Duodenal mucosa (tissue), 2 donors: ENCODE data around the gene EDN1.

Source experiments
- H3K27ac ChIP-seq: one replicate; pipeline ENCODE4 v1.7.0; 2013; ENCODE audit warnings: low read depth, low read length
- H3K27me3 ChIP-seq, 2 donors: one replicate each; pipeline ENCODE4 v1.7.0; 2013; ENCODE audit warnings: low read length in 2 of 2, control low read depth in 1 of 2; ENCODE audit not compliant: insufficient read depth in 2 of 2, control insufficient read depth in 1 of 2
- H3K36me3 ChIP-seq, 2 donors: one replicate each; pipeline ENCODE4 v1.7.0; 2013; ENCODE audit warnings: low read length in 2 of 2, control low read depth in 1 of 2; ENCODE audit not compliant: insufficient read depth in 2 of 2, control insufficient read depth in 1 of 2
- H3K4me1 ChIP-seq, 2 donors: one replicate each; pipeline ENCODE4 v1.7.0; 2013; ENCODE audit warnings: low read length in 2 of 2, control low read depth in 1 of 2; ENCODE audit not compliant: insufficient read depth in 2 of 2, control insufficient read depth in 1 of 2
- H3K4me3 ChIP-seq, 2 donors: one replicate each; pipeline ENCODE4 v1.7.0; 2013; ENCODE audit warnings: low read length in 2 of 2, low read depth in 1 of 2
- H3K9ac ChIP-seq, 2 donors: one replicate each; pipeline ENCODE4 v1.7.0; 2013; ENCODE audit warnings: low read length in 2 of 2, low read depth in 1 of 2
- H3K9me3 ChIP-seq, 2 donors: one replicate each; pipeline ENCODE4 v1.7.0; 2013; ENCODE audit warnings: low read length in 2 of 2, control low read depth in 1 of 2; ENCODE audit not compliant: control insufficient read depth in 1 of 2

Gene EDN1

DNA sequence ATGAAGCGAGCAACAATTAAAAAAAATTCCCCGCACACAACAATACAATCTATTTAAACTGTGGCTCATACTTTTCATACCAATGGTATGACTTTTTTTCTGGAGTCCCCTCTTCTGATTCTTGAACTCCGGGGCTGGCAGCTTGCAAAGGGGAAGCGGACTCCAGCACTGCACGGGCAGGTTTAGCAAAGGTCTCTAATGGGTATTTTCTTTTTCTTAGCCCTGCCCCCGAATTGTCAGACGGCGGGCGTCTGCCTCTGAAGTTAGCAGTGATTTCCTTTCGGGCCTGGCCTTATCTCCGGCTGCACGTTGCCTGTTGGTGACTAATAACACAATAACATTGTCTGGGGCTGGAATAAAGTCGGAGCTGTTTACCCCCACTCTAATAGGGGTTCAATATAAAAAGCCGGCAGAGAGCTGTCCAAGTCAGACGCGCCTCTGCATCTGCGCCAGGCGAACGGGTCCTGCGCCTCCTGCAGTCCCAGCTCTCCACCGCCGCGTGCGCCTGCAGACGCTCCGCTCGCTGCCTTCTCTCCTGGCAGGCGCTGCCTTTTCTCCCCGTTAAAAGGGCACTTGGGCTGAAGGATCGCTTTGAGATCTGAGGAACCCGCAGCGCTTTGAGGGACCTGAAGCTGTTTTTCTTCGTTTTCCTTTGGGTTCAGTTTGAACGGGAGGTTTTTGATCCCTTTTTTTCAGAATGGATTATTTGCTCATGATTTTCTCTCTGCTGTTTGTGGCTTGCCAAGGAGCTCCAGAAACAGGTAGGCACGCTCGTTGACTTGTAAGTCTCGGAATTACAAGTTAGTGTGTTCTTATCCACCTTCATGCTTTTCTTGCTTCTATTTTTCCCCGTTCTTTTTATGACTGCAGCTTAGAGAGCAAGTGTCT is at the start of gene EDN1:
Gene EDN1 (plus strand): TSS at position 429 of the 888 bp plus-strand sequence. CDS start 269 bp downstream, at position 698.
- Histone ChIP-seq H3K36me3 (peaks cover 0 to 15% of the 10 kb centered on the region in 2 donors), H3K9ac (peak within 1 kb of the TSS; percentile 63 to 73), H3K27ac (peak within 1 kb of the TSS; percentile 42), H3K9me3 (no peaks in the 10 kb centered on the region), H3K27me3 (peaks cover 0 to 4% of the 10 kb centered on the region in 2 donors), H3K4me3 (peak within 1 kb of the TSS; percentile 72 to 85), H3K4me1 (peaks cover 16 to 17% of the 10 kb centered on the region in 2 donors)

- H3K4me3 ChIP-seq, result peak overlapping the region in 1 of 2 donors; percentile 29
- no peak overlapping the region for H3K9ac ChIP-seq
- H3K27me3 ChIP-seq, result no peaks in the 10 kb centered on the region
- H3K36me3 ChIP-seq, result no peaks in the 10 kb centered on the region
- H3K27ac ChIP-seq, result no peak overlapping the region
- no peaks in the 10 kb centered on the region for H3K9me3 ChIP-seq
- peaks cover 18 to 26% of the 10 kb centered on the region in 2 donors for H3K4me1 ChIP-seq
Measured at GRCh38 chr6:12241493-12242175, 48.5 kb upstream of the EDN1 start.

DNA sequence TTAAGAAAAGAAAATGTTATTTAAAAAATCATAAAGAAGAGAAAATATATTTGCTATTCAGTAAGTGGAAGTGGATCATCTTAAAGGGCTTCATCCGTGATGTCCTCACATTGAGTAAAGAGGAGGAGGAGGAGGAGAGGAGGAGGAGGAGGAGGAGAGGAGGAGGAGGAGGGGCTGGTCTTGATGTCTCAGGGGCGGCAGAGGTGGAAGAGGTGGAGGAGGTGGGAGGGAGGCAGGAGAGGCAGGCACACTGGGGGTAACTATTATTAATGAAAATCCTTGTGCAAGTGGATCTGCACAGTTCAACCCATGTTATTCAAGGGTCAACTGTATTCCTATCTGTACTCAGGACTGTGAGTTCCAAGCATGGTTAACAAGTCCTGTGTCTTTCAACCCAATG is 47.0 kb upstream of the EDN1 start:
- Histone ChIP-seq H3K4me1 (peaks cover 23 to 27% of the 10 kb centered on the region in 2 donors), H3K4me3 (no peak overlapping the region), H3K27me3 (no peaks in the 10 kb centered on the region), H3K27ac (no peak overlapping the region), H3K9ac (no peak overlapping the region), H3K36me3 (no peaks in the 10 kb centered on the region), H3K9me3 (no peaks in the 10 kb centered on the region)

DNA sequence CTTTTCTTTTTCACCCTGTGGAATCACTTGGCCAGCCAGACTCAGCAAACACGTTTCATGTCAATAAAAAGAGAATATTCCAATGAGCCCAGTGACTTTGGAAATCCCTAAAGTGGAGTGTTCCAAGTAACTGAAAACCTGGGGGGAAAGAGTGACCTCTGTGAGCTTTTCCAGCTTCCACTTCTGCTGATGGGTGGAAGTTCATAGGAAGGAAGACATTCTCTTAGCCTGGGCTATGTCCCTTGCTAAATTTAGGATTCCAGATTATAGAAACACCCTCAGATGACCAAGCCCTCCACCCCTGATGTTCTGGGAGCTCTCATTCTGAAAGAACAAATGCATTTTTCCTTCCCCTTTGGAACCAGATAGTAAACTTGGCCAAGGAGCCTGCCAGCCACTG is 44.8 kb upstream of the EDN1 start:
- no peaks in the 10 kb centered on the region for H3K36me3 ChIP-seq
- H3K4me1 ChIP-seq, result peaks cover 31 to 49% of the 10 kb centered on the region in 2 donors
- H3K27ac ChIP-seq, result no peak overlapping the region
- H3K9ac ChIP-seq, result no peak overlapping the region
- no peaks in the 10 kb centered on the region for H3K9me3 ChIP-seq
- no peak overlapping the region for H3K4me3 ChIP-seq
- no peaks in the 10 kb centered on the region for H3K27me3 ChIP-seq

DNA sequence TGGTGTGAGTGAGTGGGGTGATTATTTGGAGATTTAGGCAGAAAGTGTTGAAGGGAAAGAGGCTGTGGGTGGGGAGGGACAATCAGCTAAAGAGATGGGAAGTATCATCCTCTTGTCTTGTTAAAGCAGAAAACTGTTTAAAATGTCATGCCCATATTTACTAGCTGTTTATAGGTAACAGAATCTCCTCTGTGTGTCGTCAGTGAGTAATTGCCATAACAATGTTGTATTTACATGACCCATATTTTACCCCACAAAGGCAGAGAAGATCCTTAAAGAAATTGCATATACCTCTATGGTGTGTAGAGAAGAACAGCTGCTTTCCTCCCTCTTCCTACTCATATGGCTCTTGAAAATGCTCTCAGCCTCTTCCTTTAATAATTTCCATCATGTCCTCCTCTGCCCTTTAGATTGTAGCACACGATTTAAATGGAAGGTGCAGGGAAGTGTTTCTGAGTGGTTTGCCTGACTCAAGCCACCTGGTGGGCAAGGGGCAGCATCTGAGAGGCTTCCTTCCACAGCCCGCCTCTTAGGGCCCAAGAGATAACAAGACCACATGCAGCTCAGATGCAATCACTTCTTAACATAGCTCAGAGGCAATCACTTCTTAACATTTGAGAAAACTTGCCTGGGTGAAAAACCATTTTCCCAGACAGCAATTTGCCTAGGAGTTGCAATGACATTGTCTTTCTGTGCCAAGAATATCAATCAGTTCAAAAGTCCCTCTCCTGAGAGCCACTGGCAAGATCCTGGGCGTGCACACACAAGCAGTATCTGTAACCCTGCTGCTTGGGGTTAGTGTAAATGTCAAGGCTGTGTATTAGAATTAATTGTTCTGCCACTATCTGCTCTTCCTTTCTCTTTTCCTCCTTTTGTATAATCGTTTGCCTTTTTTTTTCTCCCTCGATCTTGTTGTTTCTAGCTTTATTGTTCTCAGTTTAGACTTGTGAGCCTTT is 44.1 kb upstream of the EDN1 start:
- H3K36me3 ChIP-seq, result no peaks in the 10 kb centered on the region
- no peak overlapping the region for H3K27ac ChIP-seq
- no peaks in the 10 kb centered on the region for H3K9me3 ChIP-seq
- H3K4me1 ChIP-seq, result peaks cover 31 to 55% of the 10 kb centered on the region in 2 donors
- H3K9ac ChIP-seq, result no peak overlapping the region
- no peaks in the 10 kb centered on the region for H3K27me3 ChIP-seq
- no peak overlapping the region for H3K4me3 ChIP-seq

DNA sequence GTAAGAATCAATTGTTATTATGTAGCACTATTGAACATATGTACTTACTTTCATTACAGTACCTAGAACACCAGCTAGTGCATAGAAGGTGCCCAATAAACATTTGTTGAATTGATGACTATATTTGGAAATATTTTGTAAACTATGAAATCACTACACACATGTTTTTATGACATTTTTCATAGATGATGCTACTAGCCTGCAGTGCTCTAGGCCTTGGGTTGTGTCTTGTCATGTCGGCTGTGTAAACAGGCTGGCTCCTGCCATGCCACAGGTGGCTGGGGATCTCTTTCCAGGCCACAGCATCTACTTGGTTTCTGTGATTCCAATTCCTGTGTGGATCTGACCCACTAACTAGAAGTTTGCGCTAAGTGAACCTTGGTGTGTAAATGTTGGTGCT is 43.3 kb upstream of the EDN1 start:
- Histone ChIP-seq H3K4me3 (no peak overlapping the region), H3K36me3 (no peaks in the 10 kb centered on the region), H3K4me1 (peaks cover 31 to 52% of the 10 kb centered on the region in 2 donors), H3K9me3 (no peaks in the 10 kb centered on the region), H3K27ac (no peak overlapping the region), H3K27me3 (no peaks in the 10 kb centered on the region), H3K9ac (no peak overlapping the region)

DNA sequence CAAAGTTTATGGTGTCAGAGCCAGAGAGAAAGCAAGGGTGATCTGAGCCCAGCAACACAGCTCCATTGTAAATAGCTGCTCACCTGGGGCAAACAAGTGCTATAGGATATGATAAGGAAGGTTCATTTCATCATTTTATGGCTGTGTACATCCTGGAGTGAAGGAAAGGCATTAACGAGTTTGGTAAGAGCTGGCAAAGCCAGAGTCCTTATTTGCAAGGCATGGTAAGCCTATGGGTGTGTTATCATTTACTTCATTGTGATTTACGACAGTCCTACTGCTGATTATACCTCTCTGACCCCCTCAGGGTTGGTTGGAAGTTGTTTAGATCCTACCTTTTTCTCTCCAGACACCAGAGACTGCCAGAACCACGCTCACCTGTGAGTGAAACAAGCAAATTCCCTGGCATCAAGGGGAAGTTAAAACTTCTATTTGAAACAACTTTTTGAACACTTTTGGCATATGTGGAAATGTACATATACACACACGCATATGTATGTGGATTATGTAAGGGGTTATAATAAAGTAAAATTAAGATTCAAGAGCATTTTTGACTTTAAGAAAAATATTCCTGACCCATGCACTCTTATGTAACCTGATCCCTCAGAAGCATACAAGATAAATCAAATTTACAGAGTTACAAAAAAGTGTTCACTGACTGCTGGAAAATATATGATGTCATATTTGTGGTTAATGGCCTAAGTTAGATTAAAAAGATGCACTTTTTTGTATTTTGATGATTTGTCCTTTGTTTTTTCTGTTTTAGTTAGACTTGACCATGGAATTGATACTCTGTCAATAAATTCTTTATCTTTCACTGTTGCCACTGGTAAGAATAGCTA is 40.4 kb upstream of the EDN1 start:
- peaks cover 24 to 67% of the 10 kb centered on the region in 2 donors for H3K4me1 ChIP-seq
- no peaks in the 10 kb centered on the region for H3K9me3 ChIP-seq
- no peak overlapping the region for H3K9ac ChIP-seq
- H3K4me3 ChIP-seq, result no peak overlapping the region
- no peaks in the 10 kb centered on the region for H3K36me3 ChIP-seq
- H3K27ac ChIP-seq, result no peak overlapping the region
- H3K27me3 ChIP-seq, result no peaks in the 10 kb centered on the region

GRCh38 chr6:12250383-12250770 is 39.8 kb upstream of the EDN1 start:
- Histone ChIP-seq H3K4me3 (no peak overlapping the region), H3K27me3 (no peaks in the 10 kb centered on the region), H3K4me1 (peaks cover 24 to 72% of the 10 kb centered on the region in 2 donors), H3K9me3 (no peaks in the 10 kb centered on the region), H3K36me3 (no peaks in the 10 kb centered on the region), H3K9ac (no peak overlapping the region), H3K27ac (no peak overlapping the region)

- H3K27me3 ChIP-seq, result no peaks in the 10 kb centered on the region
- no peaks in the 10 kb centered on the region for H3K36me3 ChIP-seq
- peaks cover 0 to 55% of the 10 kb centered on the region in 2 donors for H3K4me1 ChIP-seq
- no peak overlapping the region for H3K9ac ChIP-seq
- no peaks in the 10 kb centered on the region for H3K9me3 ChIP-seq
- no peak overlapping the region for H3K27ac ChIP-seq
- peak overlapping the region in 1 of 2 donors; percentile 32 for H3K4me3 ChIP-seq
Measured at GRCh38 chr6:12254210-12254609, 36.0 kb upstream of the EDN1 start.
